HEK293 (cell line): ENCODE results near the gene MLPH.

ENCODE experiments used
- CTCF ChIA-PET: fragments of 350-600 bp; formaldehyde crosslinking; extraction: SDS; loops from one replicate; lab custom pipeline; 2021; ENCODE audit warnings: antibody characterized with exemption; lab: Yijun Ruan, JAX
- POLR2A ChIA-PET: fragments of 300-600 bp; formaldehyde crosslinking; extraction: SDS; loops from one replicate; lab custom pipeline; 2020; ENCODE audit warnings: antibody characterized with exemption, inconsistent platforms; lab: Yijun Ruan, JAX
- H3K27ac ChIP-seq: fragments of 200-500 bp; sonication (Bioruptor generic); 2 replicates; pipeline ENCODE4 v1.5.1; 2014; ENCODE audit warnings: low read depth, low read length, control low read depth, inconsistent platforms; ENCODE audit errors: extremely low read depth
- H3K36me3 ChIP-seq, 2 experiments: fragments of 200-500 bp in 1 of 2; sonication (Bioruptor generic) in 1 of 2; 1 replicate in 1 of 2; 2 replicates in 1 of 2; pipeline ENCODE4 v1.5.1; 2014 to 2017; ENCODE audit warnings: inconsistent platforms in 2 of 2, low read length in 2 of 2; ENCODE audit not compliant: control insufficient read depth in 2 of 2, insufficient read depth in 1 of 2
- H3K4me1 ChIP-seq: fragments of 200-500 bp; sonication (Bioruptor generic); 2 replicates; pipeline ENCODE4 v1.5.1; 2014; ENCODE audit warnings: mild to moderate bottlenecking, low read length, inconsistent platforms; ENCODE audit not compliant: control insufficient read depth, insufficient read depth
- H3K4me3 ChIP-seq: 2 replicates; pipeline ENCODE4 v1.5.1; 2011; ENCODE audit warnings: low read depth, mild to moderate bottlenecking, control low read depth, low read length, moderate library complexity
- H3K9me3 ChIP-seq: fragments of 200-500 bp; sonication (Bioruptor generic); 2 replicates; pipeline ENCODE4 v1.5.1; 2014; ENCODE audit warnings: low read depth, low read length, inconsistent platforms; ENCODE audit not compliant: control insufficient read depth, insufficient read depth
- AEBP2 ChIP-seq: fragments of 450-650 bp; formaldehyde crosslinking; IDR thresholded peaks from 2 replicates; pipeline ENCODE4 v1.5.1; 2016; ENCODE audit warnings: missing biosample characterization, missing genetic modification characterization, borderline replicate concordance
- ATF2 ChIP-seq: fragments of 450-650 bp; formaldehyde crosslinking; IDR thresholded peaks from 2 replicates; pipeline ENCODE4 v1.5.1; 2016; ENCODE audit warnings: missing biosample characterization, missing genetic modification characterization, low read depth
- KLF1 ChIP-seq: fragments of 450-650 bp; formaldehyde crosslinking; IDR thresholded peaks from 2 replicates; pipeline ENCODE4 v1.5.1; 2016; ENCODE audit warnings: missing biosample characterization, missing genetic modification characterization
- SCRT2 ChIP-seq: fragments of 450-650 bp; formaldehyde crosslinking; IDR thresholded peaks from 2 replicates; pipeline ENCODE4 v1.5.1; 2016; ENCODE audit warnings: missing biosample characterization, missing genetic modification characterization
- YY1 ChIP-seq: fragments of 450-650 bp; formaldehyde crosslinking; IDR thresholded peaks from 2 replicates; pipeline ENCODE4 v1.5.1; 2018; ENCODE audit warnings: missing biosample characterization, missing genetic modification characterization
- YY2 ChIP-seq: fragments of 450-650 bp; formaldehyde crosslinking; IDR thresholded peaks from 2 replicates; pipeline ENCODE4 v1.5.1; 2016; ENCODE audit warnings: missing biosample characterization, missing genetic modification characterization
- ZNF132 ChIP-seq: fragments of 450-650 bp; formaldehyde crosslinking; IDR thresholded peaks from 2 replicates; pipeline ENCODE4 v1.5.1; 2017; ENCODE audit warnings: missing biosample characterization, missing genetic modification characterization, borderline replicate concordance
- ZNF146 ChIP-seq: fragments of 450-650 bp; formaldehyde crosslinking; IDR thresholded peaks from 2 replicates; pipeline ENCODE4 v1.5.1; 2016; ENCODE audit warnings: missing biosample characterization, missing genetic modification characterization
- ZNF157 ChIP-seq: fragments of 450-650 bp; formaldehyde crosslinking; IDR thresholded peaks from 2 replicates; pipeline ENCODE4 v1.5.1; 2016; ENCODE audit warnings: missing biosample characterization, missing genetic modification characterization
- ZNF23 ChIP-seq: fragments of 450-650 bp; formaldehyde crosslinking; IDR thresholded peaks from 2 replicates; pipeline ENCODE4 v1.5.1; 2016; ENCODE audit warnings: missing biosample characterization, missing genetic modification characterization, borderline replicate concordance
- ZNF37A ChIP-seq: fragments of 450-650 bp; IDR thresholded peaks from 2 replicates; pipeline ENCODE4 v1.5.1; 2018; ENCODE audit warnings: missing biosample characterization, missing genetic modification characterization
- ZNF473 ChIP-seq: fragments of 450-650 bp; formaldehyde crosslinking; IDR thresholded peaks from 2 replicates; pipeline ENCODE4 v1.5.1; 2017; ENCODE audit warnings: missing biosample characterization, missing genetic modification characterization
- ZNF561 ChIP-seq: fragments of 450-650 bp; IDR thresholded peaks from 2 replicates; pipeline ENCODE4 v1.5.1; 2018; ENCODE audit warnings: missing biosample characterization, missing genetic modification characterization, borderline replicate concordance
- ZNF654 ChIP-seq: fragments of 450-650 bp; formaldehyde crosslinking; IDR thresholded peaks from 2 replicates; pipeline ENCODE4 v1.5.1; 2016; ENCODE audit warnings: low read depth, missing biosample characterization, missing genetic modification characterization
- ZSCAN16 ChIP-seq: fragments of 450-650 bp; formaldehyde crosslinking; IDR thresholded peaks from 2 replicates; pipeline ENCODE4 v1.5.1; 2016; ENCODE audit warnings: missing biosample characterization, missing genetic modification characterization
- TF ChIP-seq, protein P1 (sequence below): fragments of 450-650 bp; formaldehyde crosslinking; IDR thresholded peaks from 2 replicates; pipeline ENCODE4 v1.5.1; 2016; ENCODE audit warnings: missing biosample characterization, missing genetic modification characterization
- TF ChIP-seq, protein P2 (sequence below): fragments of 450-650 bp; formaldehyde crosslinking; IDR thresholded peaks from 2 replicates; pipeline ENCODE4 v1.5.1; 2016; ENCODE audit warnings: missing biosample characterization, missing genetic modification characterization
- TF ChIP-seq, protein P3 (sequence below): fragments of 450-650 bp; formaldehyde crosslinking; IDR thresholded peaks from 2 replicates; pipeline ENCODE4 v1.5.1; 2016; ENCODE audit warnings: missing biosample characterization, missing genetic modification characterization
- TF ChIP-seq, protein P4 (sequence below): fragments of 450-650 bp; formaldehyde crosslinking; IDR thresholded peaks from 2 replicates; pipeline ENCODE4 v1.5.1; 2016; ENCODE audit warnings: missing biosample characterization, missing genetic modification characterization, borderline replicate concordance

The MLPH gene

DNA sequence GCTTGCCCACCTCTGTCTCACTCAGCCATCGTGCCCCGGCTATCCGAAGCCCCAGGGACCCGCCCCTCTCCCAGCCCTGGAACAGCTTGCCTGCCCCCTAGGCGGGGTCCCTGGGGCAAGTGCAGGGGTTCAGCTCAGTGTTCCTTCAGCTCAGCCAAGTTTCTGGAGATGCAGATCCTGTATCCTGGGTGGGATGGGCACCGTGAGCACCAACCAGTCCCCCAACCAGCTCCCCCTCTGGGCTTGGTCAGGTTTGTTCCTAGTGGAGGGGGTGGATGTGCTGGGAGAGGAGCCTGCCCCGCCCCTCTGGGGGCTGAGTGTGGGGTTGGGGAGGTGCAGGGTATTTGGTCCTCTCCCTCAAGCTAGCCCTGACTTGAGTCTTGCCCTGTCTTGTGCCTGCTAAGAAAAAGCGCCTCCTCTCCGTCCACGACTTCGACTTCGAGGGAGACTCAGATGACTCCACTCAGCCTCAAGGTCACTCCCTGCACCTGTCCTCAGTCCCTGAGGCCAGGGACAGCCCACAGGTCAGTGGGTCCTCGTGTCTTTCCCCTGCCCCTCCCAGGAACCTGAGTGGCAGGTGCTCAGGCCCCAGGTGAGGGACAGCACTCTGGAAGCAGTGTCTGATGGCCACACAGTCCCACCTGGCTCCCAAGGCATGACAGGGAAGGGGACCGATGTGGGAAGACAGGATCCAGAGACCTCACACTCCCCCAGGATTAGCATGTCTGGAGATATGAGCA, 32.6 kb downstream of the MLPH start (continued):
- no peak for TF ChIP-seq ZNF23 (tag by site-specific recombination)
- TF ChIP-seq, protein P1, sequence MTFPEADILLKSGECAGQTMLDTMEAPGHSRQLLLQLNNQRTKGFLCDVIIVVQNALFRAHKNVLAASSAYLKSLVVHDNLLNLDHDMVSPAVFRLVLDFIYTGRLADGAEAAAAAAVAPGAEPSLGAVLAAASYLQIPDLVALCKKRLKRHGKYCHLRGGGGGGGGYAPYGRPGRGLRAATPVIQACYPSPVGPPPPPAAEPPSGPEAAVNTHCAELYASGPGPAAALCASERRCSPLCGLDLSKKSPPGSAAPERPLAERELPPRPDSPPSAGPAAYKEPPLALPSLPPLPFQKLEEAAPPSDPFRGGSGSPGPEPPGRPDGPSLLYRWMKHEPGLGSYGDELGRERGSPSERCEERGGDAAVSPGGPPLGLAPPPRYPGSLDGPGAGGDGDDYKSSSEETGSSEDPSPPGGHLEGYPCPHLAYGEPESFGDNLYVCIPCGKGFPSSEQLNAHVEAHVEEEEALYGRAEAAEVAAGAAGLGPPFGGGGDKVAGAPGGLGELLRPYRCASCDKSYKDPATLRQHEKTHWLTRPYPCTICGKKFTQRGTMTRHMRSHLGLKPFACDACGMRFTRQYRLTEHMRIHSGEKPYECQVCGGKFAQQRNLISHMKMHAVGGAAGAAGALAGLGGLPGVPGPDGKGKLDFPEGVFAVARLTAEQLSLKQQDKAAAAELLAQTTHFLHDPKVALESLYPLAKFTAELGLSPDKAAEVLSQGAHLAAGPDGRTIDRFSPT, result no peak
- TF ChIP-seq KLF1 (tag by site-specific recombination), result no peak
- no peak for TF ChIP-seq ZNF654 (tag by site-specific recombination)

DNA sequence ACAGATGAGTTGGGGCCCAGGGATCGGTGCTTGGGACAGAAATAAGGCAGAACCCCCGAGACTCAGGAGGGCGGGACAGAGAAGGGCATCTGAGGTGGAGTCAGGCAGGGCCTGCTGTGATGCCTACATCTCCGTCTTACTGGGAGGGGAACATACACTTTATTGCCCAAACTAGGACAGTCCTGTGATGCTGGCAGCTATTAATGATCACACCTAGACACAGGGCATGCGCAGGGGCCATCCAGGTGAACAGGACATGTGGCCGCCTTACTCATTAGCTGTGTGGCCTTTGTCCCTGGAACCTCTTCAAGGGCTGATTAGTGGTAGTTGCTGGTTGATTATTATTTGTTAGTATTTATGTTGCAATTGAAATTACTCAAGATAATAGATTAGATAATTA, 33.2 kb downstream of the MLPH start:
- CTCF ChIA-PET, result interaction anchor here (1.5 kb wide), 1 partner anchor 52 kb away, joined by 8 read pairs; no protein-coding TSS in a partner anchor
- Histone ChIP-seq H3K9me3 (no peaks in the 10 kb centered on the region), H3K27ac (no peak overlapping the region), H3K4me3 (no peak overlapping the region), H3K36me3 (no peaks in the 10 kb centered on the region), H3K4me1 (no peaks in the 10 kb centered on the region)
- TF ChIP-seq SCRT2 (tag by site-specific recombination) (no peak), AEBP2 (tag by site-specific recombination) (no peak), ZSCAN16 (no peak), YY2 (no peak), ZNF132 (tag by site-specific recombination) (no peak)
- TF ChIP-seq, protein P2, sequence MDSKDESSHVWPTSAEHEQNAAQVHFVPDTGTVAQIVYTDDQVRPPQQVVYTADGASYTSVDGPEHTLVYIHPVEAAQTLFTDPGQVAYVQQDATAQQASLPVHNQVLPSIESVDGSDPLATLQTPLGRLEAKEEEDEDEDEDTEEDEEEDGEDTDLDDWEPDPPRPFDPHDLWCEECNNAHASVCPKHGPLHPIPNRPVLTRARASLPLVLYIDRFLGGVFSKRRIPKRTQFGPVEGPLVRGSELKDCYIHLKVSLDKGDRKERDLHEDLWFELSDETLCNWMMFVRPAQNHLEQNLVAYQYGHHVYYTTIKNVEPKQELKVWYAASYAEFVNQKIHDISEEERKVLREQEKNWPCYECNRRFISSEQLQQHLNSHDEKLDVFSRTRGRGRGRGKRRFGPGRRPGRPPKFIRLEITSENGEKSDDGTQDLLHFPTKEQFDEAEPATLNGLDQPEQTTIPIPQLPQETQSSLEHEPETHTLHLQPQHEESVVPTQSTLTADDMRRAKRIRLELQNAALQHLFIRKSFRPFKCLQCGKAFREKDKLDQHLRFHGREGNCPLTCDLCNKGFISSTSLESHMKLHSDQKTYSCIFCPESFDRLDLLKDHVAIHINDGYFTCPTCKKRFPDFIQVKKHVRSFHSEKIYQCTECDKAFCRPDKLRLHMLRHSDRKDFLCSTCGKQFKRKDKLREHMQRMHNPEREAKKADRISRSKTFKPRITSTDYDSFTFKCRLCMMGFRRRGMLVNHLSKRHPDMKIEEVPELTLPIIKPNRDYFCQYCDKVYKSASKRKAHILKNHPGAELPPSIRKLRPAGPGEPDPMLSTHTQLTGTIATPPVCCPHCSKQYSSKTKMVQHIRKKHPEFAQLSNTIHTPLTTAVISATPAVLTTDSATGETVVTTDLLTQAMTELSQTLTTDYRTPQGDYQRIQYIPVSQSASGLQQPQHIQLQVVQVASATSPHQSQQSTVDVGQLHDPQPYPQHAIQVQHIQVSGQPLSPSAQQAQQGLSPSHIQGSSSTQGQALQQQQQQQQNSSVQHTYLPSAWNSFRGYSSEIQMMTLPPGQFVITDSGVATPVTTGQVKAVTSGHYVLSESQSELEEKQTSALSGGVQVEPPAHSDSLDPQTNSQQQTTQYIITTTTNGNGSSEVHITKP (tag by site-specific recombination), result no peak
- TF ChIP-seq, protein P3, sequence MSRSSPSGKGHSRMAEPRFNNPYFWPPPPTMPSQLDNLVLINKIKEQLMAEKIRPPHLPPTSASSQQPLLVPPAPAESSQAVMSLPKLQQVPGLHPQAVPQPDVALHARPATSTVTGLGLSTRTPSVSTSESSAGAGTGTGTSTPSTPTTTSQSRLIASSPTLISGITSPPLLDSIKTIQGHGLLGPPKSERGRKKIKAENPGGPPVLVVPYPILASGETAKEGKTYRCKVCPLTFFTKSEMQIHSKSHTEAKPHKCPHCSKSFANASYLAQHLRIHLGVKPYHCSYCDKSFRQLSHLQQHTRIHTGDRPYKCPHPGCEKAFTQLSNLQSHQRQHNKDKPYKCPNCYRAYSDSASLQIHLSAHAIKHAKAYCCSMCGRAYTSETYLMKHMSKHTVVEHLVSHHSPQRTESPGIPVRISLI, result no peak
- POLR2A ChIA-PET, result no interaction called here

- H3K9me3 ChIP-seq, result no peaks in the 10 kb centered on the region
- H3K4me1 ChIP-seq, result no peaks in the 10 kb centered on the region
- ChIA-PET POLR2A (no interaction called here), CTCF (interaction anchor here (0.7 kb wide), 1 partner anchor 47 kb away, joined by 3 read pairs; no protein-coding TSS in a partner anchor)
- no peaks in the 10 kb centered on the region for H3K36me3 ChIP-seq
- H3K27ac ChIP-seq, result no peak overlapping the region
- no peak overlapping the region for H3K4me3 ChIP-seq
- TF ChIP-seq YY1, result no peak
- TF ChIP-seq ZNF146, result no peak
- TF ChIP-seq ZNF157, result no peak
- TF ChIP-seq ZNF37A (tag by site-specific recombination), result no peak
- no peak for TF ChIP-seq ZNF561 (tag by site-specific recombination)
- TF ChIP-seq, protein P4, sequence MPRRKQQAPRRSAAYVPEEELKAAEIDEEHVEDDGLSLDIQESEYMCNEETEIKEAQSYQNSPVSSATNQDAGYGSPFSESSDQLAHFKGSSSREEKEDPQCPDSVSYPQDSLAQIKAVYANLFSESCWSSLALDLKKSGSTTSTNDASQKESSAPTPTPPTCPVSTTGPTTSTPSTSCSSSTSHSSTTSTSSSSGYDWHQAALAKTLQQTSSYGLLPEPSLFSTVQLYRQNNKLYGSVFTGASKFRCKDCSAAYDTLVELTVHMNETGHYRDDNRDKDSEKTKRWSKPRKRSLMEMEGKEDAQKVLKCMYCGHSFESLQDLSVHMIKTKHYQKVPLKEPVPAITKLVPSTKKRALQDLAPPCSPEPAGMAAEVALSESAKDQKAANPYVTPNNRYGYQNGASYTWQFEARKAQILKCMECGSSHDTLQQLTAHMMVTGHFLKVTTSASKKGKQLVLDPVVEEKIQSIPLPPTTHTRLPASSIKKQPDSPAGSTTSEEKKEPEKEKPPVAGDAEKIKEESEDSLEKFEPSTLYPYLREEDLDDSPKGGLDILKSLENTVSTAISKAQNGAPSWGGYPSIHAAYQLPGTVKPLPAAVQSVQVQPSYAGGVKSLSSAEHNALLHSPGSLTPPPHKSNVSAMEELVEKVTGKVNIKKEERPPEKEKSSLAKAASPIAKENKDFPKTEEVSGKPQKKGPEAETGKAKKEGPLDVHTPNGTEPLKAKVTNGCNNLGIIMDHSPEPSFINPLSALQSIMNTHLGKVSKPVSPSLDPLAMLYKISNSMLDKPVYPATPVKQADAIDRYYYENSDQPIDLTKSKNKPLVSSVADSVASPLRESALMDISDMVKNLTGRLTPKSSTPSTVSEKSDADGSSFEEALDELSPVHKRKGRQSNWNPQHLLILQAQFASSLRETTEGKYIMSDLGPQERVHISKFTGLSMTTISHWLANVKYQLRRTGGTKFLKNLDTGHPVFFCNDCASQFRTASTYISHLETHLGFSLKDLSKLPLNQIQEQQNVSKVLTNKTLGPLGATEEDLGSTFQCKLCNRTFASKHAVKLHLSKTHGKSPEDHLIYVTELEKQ, result no peak
- TF ChIP-seq ATF2, result no peak
- no peak for TF ChIP-seq ZNF473 (tag by site-specific recombination)
Observed at GRCh38 chr2:237524631-237525030, 37.6 kb downstream of the MLPH start.
